Motor neuron (in vitro differentiated cells): Measurements from ENCODE around the gene PCGF1. TPM values are rescaled to one million over a fixed set of nuclear protein-coding genes. Genes with fewer than 3 reads are reported as not detected.

Experiments used
- ATAC-seq, 8 experiments: fragments of 200-7000 bp; cut with Tn5 transposase; replicated peaks in 6 of 8; 2 replicates each; pipeline ENCODE4 v1.8.0; 2021; ENCODE audit warnings: mild to moderate bottlenecking in 8 of 8, moderate library complexity in 8 of 8
- H3K27ac ChIP-seq, 2 donors: fragments of 250-450 bp; sonication (Bioruptor Pico); 2 replicates each; pipeline ENCODE4 v1.9.0; 2021; ENCODE audit warnings: antibody characterized with exemption in 2 of 2, mild to moderate bottlenecking in 2 of 2, moderate library complexity in 1 of 2
- H3K4me1 ChIP-seq, 2 donors: fragments of 250-450 bp; sonication (Bioruptor Pico); replicated peaks in 1 of 2; 2 replicates each; pipeline ENCODE4 v1.6.1; 2021; ENCODE audit warnings: antibody characterized with exemption in 2 of 2, mild to moderate bottlenecking in 2 of 2, moderate library complexity in 1 of 2
- H3K4me3 ChIP-seq, 5 donors: fragments of 250-450 bp; sonication (Bioruptor Pico); 2 replicates each; pipeline ENCODE4 v1.9.0; 2021; ENCODE audit warnings: antibody characterized with exemption in 5 of 5, mild to moderate bottlenecking in 5 of 5, moderate library complexity in 4 of 5
- WGBS, 10 experiments: fragments of 450-650 bp; shearing (Covaris generic); methylation state at CpG; one replicate each; pipeline ENCODE4 v1.0.0; 2022; 5-methylcytosine and 5-hydroxymethylcytosine counted together
- in situ Hi-C, 9 experiments: fragments of 400-800 bp; cut with MboI; loops; one replicate each; pipeline ENCODE4 v1.15.0; 2021; ENCODE audit warnings: low sequenced_read_pairs in 9 of 9, low pct_unique_long_range_greater_than_20kb in 2 of 9; ENCODE audit not compliant: unreplicated experiment in 9 of 9
- total RNA-seq, 8 experiments: library from RNA; unstranded; fragments of 300-600 nt; gene quantifications; 2 replicates each; pipeline versions ENCODE4 v1.2.3 to v1.2.4, GENCODE V29; 2022

Gene PCGF1
- total RNA-seq, 8 experiments from 2014 or later: 14.9 to 28.2 (median 18.4) TPM

DNA sequence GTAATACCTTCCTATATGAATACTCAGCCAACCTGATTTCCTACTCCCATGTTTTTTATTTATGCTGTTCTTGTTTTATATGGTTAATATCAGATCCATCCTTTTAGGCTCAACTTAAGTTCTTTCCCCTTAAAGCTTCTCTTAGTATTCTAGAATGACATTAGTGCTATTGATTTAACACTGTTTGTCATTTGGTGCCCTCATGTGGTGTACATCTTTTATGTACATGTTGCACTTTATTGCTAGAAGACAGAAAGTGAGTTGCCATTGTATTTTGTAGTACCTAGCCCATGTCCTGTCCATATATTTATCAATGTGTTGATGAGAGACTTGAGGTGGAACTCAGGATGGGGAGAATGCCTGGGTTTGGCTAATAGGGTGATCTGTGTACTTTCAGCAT lies 24.7 kb upstream of the PCGF1 start:
- in situ Hi-C loops: no loop called here
- H3K27ac ChIP-seq: no peak overlapping the region
- ATAC-seq: no peak
- H3K4me1 ChIP-seq: peaks cover 13 to 17% of the 10 kb centered on the region in 2 donors
- peak overlapping the region in 1 of 5 donors; percentile 10 for H3K4me3 ChIP-seq

DNA sequence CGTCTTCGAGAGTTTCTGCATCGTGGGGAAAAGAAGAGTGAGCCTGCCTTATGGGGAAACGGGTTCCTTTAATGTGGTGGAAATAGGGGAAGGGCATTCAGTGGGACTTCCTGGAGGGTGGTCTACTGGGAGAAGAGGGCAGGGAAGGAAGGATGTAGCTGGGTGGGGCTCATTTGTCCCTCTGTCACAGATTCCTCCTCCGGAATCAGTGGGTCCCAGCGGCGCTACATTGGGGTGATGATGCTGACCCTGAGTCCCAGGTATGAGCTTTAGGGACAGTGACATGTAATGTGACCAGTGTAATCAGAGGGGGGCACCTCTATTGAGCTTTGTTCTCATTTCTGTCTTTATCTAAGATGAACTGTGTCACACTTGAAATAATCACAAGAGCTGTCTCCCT lies 24.2 kb upstream of the PCGF1 start:
- Histone ChIP-seq H3K27ac (no peak overlapping the region), H3K4me1 (peaks cover 13 to 17% of the 10 kb centered on the region in 2 donors), H3K4me3 (no peak overlapping the region)
- WGBS, 10 experiments: 78 to 100% (median 95%) methylated on average over 1 to 5 of the region's 7 CpGs; no CpG with 5 or more reads in 3 of the 10 experiments
- ATAC-seq: no peak
- in situ Hi-C loops: no loop called here

GRCh38 chr2:74530239-74531187 lies 23.0 kb upstream of the PCGF1 start:
- WGBS, 10 experiments: 0 to 40% (median 5%) methylated on average over 1 to 7 of the region's 54 CpGs; no CpG with 5 or more reads in 1 of the 10 experiments
- ATAC-seq: peak; percentile 3 to 30 (median 14)
- in situ Hi-C loops: no loop called here
- peak overlapping the region; percentile 37 to 40 for H3K27ac ChIP-seq
- peak overlapping the region; percentile 69 to 96 (median 91) for H3K4me3 ChIP-seq
- H3K4me1 ChIP-seq: peaks cover 13 to 17% of the 10 kb centered on the region in 2 donors

DNA sequence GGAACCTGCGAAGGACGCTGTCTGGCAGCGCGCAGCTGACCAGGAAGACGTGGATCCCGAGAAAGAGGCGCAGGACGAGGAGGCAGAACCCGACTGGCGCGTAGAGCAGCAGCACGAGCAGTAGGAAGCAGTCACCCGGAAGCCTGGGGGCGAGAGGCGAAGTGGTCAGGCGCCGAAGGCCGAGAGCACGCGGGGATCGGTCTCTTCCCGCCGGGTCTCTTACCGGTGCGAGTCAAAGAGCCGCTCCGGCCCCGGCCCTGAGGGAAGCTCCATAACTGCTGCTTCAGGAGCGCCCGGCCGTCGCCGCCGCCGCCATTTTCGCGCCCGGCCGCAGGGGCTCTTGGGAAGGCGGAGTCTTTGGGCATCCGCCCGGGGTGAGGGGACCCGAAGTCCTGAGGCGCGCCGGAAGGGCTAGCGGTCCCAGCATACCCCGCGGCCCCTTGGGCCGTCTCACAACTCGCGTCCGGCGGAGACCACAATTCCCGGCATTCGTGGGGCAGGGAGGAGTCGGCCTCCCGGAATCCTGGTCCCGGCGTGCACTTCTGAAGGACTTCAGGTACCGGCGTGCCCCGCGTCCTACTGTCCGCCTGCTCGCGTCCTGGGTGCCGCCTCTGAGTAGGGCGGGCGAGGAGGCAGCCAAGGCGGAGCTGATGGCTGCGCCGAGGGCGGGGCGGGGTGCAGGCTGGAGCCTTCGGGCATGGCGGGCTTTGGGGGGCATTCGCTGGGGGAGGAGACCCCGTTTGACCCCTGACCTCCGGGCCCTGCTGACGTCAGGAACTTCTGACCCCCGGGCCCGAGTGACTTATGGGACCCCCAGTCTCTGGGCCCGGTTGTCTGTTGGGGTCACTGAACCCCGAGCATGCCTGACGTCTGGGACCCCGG lies 22.1 kb upstream of the PCGF1 start, which contains the start of the genes AUP1 and HTRA2:
Gene AUP1 (minus strand): TSS at position 350 of the 882 bp plus-strand sequence. CDS start 77 bp downstream, at position 273.
Gene HTRA2 (plus strand): TSS at position 577 of the 882 bp plus-strand sequence. CDS start 74 bp downstream, at position 651.
- WGBS, 10 experiments: 0 to 2% (median 1%) methylated on average over 5 to 33 of the region's 87 CpGs; no CpG with 5 or more reads in 7 of the 10 experiments

GRCh38 chr2:74528600-74529356 lies 21.3 kb upstream of the PCGF1 start:
- WGBS, 10 experiments: 0 to 67% (median 33%) methylated on average over 1 to 9 of the region's 29 CpGs; no CpG with 5 or more reads in 3 of the 10 experiments
- peak overlapping the region; percentile 67 to 86 for H3K27ac ChIP-seq
- in situ Hi-C loops: no loop called here
- ATAC-seq: no peak
- H3K4me1 ChIP-seq: peaks cover 13 to 17% of the 10 kb centered on the region in 2 donors
- H3K4me3 ChIP-seq: peak overlapping the region; percentile 69 to 96 (median 91)

More for the DNA sequence above, 22.1 kb upstream of the PCGF1 start, which contains the start of the genes AUP1 and HTRA2:
- Histone ChIP-seq H3K27ac (peak within 1 kb of the TSS; percentile 67 to 86), H3K4me3 (peak within 1 kb of the TSS; percentile 69 to 96 (median 91)), H3K4me1 (peaks cover 13 to 17% of the 10 kb centered on the region in 2 donors)
- ATAC-seq: peak; percentile 86 to 95 (median 94)
- in situ Hi-C loops: no loop called here

- ATAC-seq: no peak
- WGBS, 10 experiments: 60 to 100% (median 100%) methylated on average over 1 to 6 of the region's 9 CpGs; no CpG with 5 or more reads in 4 of the 10 experiments
- H3K27ac ChIP-seq: no peak overlapping the region
- in situ Hi-C loops: no loop called here
- H3K4me3 ChIP-seq: no peak overlapping the region
- H3K4me1 ChIP-seq: peaks cover 13 to 17% of the 10 kb centered on the region in 2 donors
Measured at GRCh38 chr2:74527741-74528140, 20.2 kb upstream of the PCGF1 start.

- H3K4me3 ChIP-seq: no peak overlapping the region
- in situ Hi-C loops: no loop called here
- 82 to 100% (median 97%) methylated on average over 1 to 6 of the region's 11 CpGs; no CpG with 5 or more reads in 2 of the 10 experiments for WGBS, 10 experiments
- ATAC-seq: no peak
- peaks cover 13 to 15% of the 10 kb centered on the region in 2 donors for H3K4me1 ChIP-seq
- H3K27ac ChIP-seq: no peak overlapping the region
Measured at GRCh38 chr2:74526649-74527230, 19.2 kb upstream of the PCGF1 start.

GRCh38 chr2:74525717-74526648 lies 18.5 kb upstream of the PCGF1 start, which contains the start of gene DQX1:
DQX1 (minus strand) TSS chr2:74526231; CDS start chr2:74525729, 502 bp downstream.
- in situ Hi-C loops: no loop called here
- H3K27ac ChIP-seq: no peak within 1 kb of the TSS
- peaks cover 8% of the 10 kb centered on the region in 2 donors for H3K4me1 ChIP-seq
- no peak within 1 kb of the TSS for H3K4me3 ChIP-seq
- no peak for ATAC-seq
- WGBS, 10 experiments: 60 to 100% (median 90%) methylated on average over 1 to 11 of the region's 11 CpGs; no CpG with 5 or more reads in 1 of the 10 experiments

GRCh38 chr2:74524955-74525716 lies 17.6 kb upstream of the PCGF1 start:
- WGBS, 10 experiments: 80 to 100% (median 90%) methylated on average over 1 to 7 of the region's 10 CpGs; no CpG with 5 or more reads in 4 of the 10 experiments
- Histone ChIP-seq H3K4me1 (peaks cover 5 to 6% of the 10 kb centered on the region in 2 donors), H3K4me3 (no peak overlapping the region), H3K27ac (no peak overlapping the region)
- ATAC-seq: no peak
- in situ Hi-C loops: no loop called here

DNA sequence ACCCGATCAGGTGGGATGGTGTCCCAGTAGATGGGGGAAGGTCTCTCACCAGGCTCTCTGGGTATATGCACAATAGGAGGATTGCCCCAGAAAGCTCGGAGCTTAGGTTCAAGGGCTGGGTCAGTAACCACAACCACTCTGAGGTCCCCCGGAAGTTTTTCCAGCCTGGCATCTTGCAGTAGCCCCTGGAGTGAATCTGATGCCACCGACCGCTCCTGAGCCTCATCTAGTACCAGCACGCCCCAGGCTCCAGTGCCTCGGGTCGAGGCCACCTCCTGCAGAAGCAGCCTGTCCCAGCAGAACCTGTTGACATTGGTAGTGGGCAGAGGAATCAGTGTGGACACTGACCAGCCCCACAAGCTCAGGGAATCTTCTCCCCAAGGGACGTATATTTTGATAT lies 16.5 kb upstream of the PCGF1 start:
- 17 to 100% (median 80%) methylated on average over 1 to 6 of the region's 9 CpGs; no CpG with 5 or more reads in 5 of the 10 experiments for WGBS, 10 experiments
- no peak for ATAC-seq
- in situ Hi-C loops: no loop called here

More for the DNA sequence above, 16.5 kb upstream of the PCGF1 start:
- Histone ChIP-seq H3K4me1 (peaks cover 5 to 6% of the 10 kb centered on the region in 2 donors), H3K27ac (no peak overlapping the region), H3K4me3 (no peak overlapping the region)
